CD1c-positive myeloid dendritic cell (primary cell): Measurements from ENCODE around the gene SMG6.
"Not testable (repeated sequence)": the region's sequence is repeated elsewhere in the genome, so short reads cannot be mapped to it uniquely, and the experiment has no call there.

ENCODE experiments used
- DNase-seq: peaks from one replicate; pipeline ENCODE4 v3.0.0-alpha.2; 2016; ENCODE audit errors: extremely low spot score

Gene SMG6

DNA sequence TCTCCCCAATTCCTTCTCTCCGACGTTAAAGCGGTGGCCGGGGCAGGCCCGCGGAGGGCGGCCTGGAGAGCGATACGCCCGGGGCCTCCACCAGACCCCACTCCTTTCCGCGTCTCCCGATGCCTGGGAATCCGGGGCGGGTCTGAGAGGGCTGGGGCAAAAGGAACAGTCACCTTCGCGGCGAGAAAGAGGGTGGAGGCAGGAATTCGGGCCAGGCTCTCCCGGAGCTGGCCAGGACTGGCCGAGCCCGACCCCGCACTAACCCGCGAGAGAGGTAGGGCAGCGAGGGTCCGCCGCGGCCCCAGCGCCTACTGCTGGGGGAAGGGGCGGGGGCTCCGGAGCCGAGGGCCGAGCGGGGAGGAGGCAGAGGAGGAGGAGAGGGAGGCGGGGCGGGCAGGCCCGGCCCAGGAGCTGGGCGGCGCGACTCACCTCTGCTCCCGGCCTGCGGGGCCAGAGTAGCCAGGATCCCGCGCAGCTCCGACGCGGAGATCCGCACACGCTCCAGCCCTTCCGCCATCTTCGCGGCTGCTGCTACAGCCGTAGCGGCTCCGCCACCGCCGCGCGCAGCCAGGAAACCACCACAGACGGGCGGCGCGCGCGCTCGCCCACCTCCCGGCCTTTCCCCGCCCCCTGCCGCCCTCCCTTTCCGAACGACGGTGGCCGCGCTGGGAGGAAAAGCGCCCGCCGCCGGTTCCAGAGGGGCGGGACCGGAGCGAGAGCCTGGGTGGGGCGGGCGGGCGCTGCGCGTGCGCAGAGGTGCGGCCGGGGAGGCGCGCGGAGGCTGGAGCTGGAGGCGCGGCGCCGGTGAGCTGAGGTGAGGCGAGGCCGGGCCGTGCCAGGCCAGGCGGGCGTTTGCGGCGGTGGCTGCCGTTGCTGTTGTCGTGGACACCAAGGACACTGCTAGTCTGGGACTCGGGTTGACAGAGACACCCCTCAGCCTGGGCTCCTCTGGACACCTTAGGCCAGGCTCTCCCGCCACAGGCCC, at the start of gene SMG6, which contains the start of gene SRR:
TSS of gene SMG6 (minus strand) at position 582 of the 985 bp plus-strand sequence. CDS start at position 517, 65 bp downstream.
TSS of gene SRR (plus strand) at position 747 of the 985 bp plus-strand sequence. CDS start 11,611 bp downstream, outside the sequence.
- peak; percentile 97 for DNase-seq

DNA sequence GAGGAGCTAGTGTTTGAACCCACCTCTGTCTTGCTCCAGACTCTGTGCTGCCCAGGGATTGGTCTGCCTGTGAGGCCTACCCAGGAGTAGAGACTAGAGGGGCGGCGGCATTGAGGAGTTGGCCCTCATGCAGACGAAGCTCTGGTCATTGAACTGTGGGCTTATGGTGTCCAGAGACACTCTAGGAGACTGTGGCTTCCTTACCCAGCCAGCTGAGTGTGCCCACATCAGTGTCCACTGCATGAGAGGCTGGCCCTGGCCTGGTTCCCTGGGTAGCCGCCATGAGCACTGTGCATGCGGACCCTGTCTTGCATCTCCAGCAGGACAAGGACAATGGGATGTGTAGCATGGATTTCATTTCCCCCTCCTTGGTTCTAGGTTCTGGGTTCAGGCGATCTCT, 47.7 kb upstream of the SMG6 start:
- DNase-seq = no peak

DNA sequence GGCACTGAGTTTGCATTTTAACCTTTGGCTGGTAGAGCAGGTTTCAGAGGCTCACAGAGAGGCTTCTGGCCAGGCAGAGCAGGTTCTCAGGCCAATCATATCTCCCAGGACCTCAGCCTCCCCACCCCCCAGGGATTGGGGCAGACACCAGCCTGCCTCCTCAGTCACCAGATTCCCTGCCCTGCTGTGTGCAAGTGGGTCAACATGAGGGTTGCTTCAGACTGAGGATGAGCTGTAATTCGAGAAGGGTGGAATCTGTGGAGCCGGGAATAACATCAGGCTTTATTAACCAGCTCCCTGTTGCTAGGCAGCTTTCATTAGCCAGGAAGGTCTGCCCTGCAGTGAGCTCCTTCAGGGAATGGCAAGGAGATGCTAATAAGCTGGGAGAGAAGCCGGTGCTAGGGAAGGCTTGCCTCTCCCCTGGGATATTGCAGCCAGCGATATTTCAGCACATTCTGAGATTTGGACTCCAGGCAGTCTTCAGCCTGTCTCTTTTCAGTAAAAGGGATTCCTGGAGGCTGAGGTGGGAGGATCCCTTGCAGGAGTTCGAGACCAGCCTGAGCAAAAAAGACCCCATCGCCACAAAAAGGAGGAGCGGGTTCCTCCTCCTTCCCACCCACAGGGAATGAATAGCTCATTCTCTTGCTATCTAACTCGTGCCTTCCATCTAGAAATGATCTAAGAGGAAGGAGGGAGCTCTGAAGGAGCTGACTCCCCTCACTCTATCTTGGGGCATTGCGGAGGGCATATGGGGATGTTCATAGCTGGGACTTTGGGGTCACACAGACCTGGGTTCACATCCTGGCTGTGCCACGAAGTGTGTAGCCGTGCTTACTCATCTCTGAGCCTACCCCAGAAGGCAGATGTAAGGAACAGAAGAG, 44.5 kb upstream of the SMG6 start:
- no peak for DNase-seq

DNA sequence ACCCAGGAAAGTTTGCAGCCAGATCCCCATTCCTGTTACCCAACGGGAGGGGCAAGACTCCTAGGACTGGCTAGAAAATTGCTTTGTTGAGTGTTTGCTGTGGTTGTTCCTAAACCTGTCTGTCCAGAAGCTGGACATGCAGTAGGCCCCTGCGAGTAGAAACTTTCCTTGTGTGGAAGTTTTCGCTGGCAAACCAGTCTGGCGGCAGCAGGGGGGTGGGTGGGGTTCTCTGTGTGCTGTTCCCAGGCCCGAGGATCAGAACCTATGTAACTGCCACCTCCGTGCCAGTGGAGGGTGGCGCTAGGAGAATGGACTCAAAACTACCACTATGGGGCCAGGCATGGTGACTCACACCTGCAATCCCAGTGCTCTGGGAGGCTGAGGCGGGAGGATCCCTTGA, 42.9 kb upstream of the SMG6 start:
- DNase-seq = no peak

DNA sequence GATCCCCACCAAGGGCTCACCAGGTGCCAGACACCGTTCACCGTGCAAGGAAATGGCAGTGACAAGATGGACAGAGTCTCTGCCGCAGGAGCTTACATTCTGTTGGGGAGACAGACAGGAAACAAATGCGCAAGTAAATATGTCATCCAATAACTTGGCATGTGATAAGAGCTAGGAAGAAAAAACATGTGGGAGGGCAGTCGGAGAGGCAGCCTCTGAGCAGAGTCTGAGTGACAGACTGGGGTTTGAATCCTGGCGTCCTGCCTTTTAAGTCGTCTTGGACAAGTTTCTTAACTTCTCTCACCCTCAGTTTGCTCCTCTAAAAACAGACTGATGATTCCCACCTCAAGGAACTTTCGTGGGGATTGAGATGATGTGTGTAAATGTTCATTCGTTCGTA, 40.9 kb upstream of the SMG6 start:
- DNase-seq = no peak

DNA sequence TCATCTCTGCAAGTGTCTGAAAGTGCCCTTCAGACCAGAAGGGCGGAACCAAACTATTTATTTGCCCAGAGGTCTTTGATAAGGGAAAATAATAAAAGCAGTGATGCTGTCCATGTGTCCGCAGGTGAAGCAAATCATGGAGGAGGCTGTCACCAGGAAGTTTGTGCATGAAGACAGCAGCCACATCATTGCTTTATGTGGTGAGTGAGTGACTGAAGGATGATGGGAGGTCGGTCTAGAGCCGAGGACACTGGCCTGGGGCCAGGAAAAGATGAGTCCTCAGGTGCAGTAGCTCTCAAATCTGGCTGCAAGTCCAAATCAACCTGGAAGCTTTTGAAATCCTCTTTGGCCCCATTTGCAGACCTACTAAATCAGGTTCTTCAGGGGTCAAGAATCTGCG, 39.8 kb upstream of the SMG6 start:
- DNase-seq = no peak

DNA sequence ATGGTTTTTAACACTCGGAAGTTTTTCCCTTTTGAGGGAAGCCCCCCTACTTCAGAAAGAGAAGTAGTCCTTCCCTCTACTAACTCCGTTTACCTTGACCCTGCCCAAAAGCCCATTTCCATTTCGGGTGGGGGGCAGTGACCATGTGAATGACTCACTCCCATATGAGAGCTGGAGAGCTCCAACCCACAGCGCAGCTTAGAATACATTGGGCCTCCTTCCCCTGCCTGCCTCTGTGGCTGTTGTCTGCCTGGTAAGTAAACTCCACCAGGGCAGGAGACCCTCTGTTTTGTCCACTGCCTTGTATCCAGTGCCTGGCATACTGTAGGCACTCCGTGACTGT, 34.7 kb upstream of the SMG6 start:
- peak; percentile 19 for DNase-seq

DNA sequence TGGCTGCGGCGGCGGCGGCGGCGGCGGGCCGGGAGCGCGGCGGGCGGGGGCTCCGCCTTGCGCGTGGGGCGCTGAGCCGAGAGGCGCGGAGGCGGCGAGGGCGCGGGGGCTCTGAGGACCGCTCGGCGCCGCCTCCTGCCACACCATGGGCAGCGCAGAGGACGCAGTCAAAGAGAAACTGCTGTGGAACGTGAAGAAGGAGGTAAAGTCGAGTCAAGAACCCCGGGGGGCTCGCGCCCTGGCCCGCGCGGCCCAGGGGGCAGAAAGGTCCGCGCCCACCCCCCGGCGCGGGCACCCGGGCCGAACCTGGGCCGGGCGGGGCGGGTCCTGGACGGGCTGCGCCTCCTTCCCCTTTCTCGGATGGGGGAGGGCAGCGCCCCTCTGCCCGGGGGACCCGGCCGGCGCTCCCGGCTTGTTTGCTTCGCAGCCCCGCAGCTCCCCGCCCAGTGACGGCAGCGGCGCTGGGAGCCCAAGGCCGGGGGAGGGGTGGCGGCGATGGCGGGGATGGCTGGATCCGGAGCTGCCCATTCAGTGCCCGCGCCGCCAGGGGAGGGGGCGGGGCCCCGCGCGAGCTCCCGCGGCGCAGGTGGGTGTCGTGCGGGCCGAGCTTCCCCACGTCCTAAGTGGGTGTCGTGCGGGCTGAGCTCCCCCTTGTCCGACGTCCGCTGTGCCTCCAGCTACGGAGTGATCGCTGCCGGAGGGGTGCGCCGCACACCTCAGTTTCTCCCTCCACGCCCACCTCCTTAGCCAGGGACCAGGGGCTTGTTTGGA, 34.1 kb upstream of the SMG6 start:
- DNase-seq = peak; percentile 60

DNA sequence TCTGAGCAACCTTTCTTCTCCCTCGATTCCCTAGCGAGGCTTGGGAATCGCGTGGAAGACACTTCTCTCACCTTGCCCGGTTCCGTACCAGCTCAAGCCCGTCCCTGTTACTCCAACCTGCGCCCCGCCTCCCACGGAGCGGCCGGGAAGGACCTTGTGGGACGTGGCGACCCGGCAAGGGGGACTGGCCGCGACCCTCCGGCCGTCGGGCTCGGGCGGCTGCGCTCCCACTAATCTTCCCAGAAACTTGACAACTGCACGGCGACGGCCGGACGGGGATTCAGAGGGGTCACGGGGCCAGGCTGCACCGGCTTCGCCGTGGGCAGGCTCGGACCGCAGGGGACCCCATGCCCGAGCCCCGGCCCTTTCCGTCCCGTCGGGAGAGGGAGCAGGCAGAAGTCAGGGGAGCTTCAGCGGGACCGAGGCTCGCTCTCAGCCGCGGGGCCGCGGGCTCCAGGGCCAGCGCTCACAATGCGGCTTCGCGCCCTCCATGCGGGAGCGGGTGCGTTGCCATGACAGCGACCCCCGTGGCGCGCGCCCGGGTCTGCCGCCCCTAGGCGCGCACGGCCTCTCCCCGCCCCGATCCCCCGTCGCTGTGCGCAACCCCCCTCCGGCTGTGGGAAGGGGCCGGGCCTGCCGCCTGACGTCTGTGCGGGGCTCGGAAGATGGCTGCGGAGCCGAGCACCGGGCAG, 33.4 kb upstream of the SMG6 start, which contains the start of gene SGSM2:
TSS of gene SGSM2 (plus strand) at position 650 of the 692 bp plus-strand sequence. CDS start 188 bp downstream, outside the sequence.
- peak; percentile 65 for DNase-seq

DNA sequence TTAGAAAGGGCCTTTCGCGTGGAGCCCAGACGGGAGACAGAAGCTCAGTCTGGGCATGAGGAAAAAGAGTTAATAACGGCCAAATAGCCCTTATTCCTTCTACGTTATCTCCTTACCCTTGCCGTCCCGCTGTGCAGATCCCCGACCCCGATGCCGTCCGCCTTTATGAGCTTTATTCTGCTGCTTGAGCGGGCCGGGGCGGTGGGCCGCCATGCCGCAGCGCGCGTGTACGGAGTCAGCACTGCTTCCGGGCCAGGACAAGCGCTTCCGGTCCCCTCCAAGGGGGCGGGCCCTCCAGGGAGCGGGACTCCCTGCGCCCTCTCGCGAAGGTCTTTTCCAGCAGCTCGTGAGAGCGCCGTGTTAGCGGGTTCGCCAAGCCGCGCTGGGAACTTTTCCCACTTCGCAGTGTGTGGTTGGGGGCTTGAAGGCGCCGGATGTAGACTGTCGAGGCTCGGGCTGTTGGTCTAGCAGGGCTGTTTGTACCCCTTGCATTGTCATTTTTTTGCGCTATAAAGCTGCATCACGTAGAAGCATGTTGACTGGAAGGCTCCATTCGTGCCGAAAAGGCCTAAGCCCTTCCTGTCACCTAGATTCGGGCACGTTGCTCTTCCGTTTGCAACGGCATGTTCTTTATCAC, 32.7 kb upstream of the SMG6 start, which contains the start of gene TSR1:
TSS of gene TSR1 (minus strand) at position 243 of the 637 bp plus-strand sequence. CDS start at position 213, 30 bp downstream.
- peak; percentile 94 for DNase-seq

DNA sequence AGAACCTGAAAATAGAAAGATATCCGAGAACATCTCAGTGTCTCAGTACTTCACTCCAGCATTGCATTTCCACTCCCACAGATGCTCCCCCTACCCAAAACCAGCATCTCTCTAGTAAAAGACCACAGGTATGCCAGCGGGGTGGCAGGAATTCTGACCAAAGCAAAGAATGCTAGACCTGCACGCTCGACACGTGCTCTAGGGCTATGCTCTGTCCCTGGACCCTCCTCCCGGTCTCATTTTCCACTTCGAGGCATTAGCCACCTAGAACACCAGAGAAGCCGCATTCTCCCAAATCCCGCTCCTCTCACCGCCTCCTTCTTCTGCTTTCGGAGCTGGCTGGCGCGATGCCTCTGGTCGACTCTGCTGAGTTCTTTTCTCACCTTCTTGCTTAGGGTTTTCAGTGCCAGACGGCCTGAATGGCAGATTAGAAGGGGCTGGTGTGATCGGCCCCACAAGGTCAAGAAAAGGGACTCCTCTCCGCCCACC, 32.2 kb upstream of the SMG6 start:
- DNase-seq = peak; percentile 20

DNA sequence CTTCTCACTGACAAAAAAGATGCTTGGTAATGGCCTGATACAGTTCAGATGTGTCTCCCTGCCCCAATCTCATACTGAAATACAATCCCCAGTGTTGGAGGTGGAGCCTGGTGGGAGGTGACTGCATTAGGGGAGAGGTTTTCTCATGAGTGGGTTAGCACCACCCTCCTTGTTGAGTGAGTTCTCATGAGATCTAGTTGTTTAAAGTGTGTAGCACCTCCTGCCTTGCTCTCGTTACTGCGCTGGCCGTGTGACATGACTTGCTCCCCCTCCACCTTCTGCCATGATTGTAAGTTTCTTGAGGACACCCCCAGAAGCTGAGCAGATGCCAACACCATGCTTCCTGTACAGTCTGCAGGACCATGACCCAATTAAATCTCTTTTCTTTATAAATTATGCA, 27.7 kb upstream of the SMG6 start:
- DNase-seq = no peak

DNA sequence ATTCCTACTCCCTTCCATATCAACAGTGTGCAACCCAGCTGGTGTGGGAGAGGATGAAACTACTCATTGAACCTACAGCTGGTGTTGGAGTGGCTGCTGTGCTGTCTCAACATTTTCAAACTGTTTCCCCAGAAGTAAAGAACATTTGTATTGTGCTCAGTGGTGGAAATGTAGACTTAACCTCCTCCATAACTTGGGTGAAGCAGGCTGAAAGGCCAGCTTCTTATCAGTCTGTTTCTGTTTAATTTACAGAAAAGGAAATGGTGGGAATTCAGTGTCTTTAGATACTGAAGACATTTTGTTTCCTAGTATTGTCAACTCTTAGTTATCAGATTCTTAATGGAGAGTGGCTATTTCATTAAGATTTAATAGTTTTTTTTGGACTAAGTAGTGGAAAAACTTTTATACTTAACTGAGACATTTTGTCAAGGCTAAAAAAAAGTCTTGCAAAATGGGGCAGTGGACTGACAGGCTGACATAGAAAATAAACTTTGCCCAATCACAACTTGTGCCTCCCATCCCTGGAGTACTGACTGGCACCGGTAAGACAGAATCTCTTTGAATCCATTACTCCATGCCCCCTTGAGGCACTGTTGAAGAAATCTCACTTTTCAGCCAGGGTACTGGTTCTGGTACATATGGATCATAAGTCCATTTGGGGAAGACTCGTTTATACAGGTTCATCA, 20.2 kb upstream of the SMG6 start:
- no peak for DNase-seq

DNA sequence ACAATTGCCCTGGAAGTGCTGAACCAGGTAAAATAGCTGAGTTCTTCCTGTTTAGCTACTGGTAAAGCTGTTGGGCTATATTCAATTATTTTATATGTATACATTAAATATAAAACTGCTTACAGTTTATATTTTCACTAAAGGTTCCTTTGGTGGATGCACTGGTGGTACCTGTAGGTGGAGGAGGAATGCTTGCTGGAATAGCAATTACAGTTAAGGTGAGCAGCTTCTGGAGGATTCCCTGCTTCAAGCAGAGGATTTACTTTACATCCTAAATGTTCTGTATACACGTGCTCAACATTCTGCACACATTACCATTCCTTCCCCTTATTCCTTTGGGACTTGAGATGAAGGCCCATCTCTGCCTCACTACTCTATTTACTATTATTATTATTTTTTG, 17.8 kb upstream of the SMG6 start:
- no peak for DNase-seq

DNA sequence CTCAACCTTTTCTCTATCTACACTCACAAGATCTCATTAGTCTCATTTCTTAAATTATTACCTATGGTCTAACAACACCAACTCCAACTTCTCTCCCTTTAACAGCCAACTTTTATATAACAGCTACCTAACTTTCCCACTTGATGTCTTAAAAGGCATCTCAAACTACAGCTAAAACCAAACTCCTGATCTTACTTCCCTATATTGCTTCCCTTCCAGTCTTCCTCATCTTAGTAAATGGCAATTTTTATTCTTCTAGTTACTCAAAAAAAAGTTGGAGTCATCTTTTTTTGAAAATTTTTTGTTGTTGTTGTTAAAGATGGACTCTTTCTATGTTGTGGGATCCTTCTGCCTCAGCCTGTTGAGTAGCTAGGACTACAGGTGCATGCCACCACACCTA, 15.5 kb upstream of the SMG6 start:
- peak; percentile 48 for DNase-seq

DNA sequence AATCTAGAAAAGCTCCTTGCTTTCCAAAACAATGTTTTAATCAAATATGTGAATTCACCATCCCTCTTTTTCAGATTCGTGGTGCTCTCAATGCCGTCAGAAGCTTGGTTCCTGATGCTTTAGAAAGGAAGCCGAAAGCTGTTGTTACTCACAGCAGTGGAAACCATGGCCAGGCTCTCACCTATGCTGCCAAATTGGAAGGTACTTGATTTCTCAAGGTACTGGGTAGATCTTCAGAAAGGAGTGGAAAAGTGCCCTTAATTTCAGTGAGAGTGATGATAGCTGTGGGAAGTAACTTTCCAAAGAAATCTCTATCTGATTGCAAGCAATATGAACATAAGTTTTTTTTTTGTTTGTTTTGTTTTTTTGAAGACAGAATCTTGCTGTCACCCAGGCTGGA, 14.2 kb upstream of the SMG6 start:
- no peak for DNase-seq

DNA sequence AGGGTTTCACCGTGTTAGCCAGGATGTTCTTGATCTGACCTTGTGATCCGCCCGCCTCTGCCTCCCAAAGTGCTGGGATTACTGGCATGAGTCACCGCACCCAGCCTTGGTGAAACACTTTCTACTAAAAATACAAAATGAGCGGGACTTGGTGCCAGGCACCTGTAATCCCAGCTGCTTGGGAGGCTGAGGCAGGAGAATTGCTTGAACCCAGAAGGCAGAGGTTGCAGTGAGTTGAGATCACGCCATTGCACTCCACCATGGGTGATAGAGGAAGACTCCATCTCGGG, 13.3 kb upstream of the SMG6 start:
- not testable (repeated sequence) for DNase-seq

DNA sequence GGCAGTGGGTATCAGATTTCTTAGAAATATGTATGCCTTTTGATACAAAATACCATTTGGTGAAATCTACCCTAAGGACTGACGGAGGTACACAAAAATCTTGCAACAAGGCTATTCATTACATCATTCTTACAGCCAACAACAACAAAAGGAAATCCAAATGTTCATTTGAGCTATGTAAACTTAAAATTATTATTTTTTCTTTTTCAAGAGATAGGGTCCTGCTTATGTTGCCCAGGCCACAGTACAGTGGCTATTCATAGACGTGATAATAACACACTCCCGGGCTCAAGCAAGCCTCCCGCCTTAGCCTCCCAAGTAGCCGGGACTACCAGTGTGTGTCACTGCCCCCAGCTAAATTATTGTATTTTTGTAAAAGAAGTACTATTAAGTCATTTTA, 9.2 kb upstream of the SMG6 start:
- no peak for DNase-seq

DNA sequence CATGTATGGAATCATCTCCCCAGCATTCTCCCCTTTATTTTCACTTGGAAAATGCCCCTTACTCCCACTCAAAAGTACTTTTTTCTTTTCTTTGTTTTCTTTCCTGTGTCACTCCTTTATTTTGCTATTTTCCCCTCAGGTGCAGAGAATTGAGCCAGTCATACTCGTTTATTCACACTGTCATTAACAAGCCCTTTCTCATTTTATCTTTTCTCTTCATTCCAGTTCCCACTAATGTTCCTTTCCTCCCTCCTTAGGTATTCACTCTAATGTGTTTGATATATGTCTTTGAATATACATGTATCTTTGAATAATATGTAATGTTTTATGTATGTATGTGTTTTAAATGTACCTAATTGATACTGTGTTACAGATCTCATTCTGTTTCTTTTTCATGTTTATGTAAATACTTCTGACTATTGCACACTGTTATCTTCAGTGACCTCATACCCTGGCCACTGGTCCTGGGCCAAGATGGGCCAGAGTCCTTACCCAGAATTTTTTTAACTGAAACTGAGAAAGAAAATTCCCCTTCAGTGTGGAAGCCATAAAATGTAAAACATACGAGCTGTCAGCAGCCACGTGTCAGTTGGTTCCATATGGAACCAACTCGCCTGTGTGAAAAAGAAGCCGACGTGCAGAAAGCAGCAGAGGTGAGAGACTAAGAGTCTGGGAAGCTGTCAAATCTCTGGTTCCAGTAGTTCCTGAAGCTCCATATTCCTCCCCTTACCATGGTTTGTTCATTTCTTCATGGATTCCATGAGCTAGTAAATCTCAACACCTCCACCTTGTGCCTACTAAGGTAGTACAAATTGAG, 6.0 kb upstream of the SMG6 start:
- DNase-seq = no peak
